ENCODE measurements around the gene BRAT1.
"Not testable (repeated sequence)": the region's sequence is repeated elsewhere in the genome, so short reads cannot be mapped to it uniquely, and the experiment has no call there.

BRAT1 gene

GRCh38 chr7:2566890-2567678 is 11.8 kb upstream of the BRAT1 start:
- H3K4me3 ChIP-seq (ENCODE audit: low read length), result no peak overlapping the region
- DNase-seq (ENCODE audit: low read depth, low spot score), result no peak

DNA sequence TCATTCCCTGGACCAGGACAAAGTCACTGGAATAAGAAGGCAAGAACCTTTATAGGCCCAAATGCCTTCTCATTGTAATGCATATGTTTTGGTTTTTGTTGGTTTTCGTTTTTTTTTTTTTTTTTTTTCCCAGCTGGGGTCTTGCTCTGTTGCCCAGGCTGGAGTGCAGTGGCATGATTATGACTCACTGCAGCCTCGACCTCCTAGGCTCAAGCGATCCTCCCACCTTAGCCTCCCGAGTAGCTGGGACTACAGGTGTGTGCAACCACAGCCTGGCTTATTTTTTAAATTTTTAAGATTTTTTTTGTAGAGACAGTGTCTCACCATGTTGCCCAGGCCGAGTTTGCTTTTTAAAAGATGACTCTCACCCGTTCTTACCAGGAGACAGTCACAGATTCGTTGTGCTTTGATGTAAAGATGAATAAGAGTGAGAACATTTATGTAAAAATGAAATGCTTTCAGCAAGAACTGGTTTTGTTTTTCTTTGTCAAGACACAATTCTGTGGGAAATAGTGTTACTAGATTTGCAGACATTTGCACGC is 11.1 kb upstream of the BRAT1 start:
- DNase-seq (ENCODE audit: low read depth, low spot score), result no peak
- H3K4me3 ChIP-seq (ENCODE audit: low read length), result no peak overlapping the region

- no peak overlapping the region for H3K4me3 ChIP-seq (ENCODE audit: low read length)
- no peak for DNase-seq (ENCODE audit: low read depth, low spot score)
Observed at GRCh38 chr7:2564970-2565540, 9.7 kb upstream of the BRAT1 start.

- DNase-seq (ENCODE audit: low read depth, low spot score); H3K4me3 ChIP-seq (ENCODE audit: low read length): not testable (repeated sequence)
Observed at GRCh38 chr7:2563955-2564354, 8.6 kb upstream of the BRAT1 start.

DNA sequence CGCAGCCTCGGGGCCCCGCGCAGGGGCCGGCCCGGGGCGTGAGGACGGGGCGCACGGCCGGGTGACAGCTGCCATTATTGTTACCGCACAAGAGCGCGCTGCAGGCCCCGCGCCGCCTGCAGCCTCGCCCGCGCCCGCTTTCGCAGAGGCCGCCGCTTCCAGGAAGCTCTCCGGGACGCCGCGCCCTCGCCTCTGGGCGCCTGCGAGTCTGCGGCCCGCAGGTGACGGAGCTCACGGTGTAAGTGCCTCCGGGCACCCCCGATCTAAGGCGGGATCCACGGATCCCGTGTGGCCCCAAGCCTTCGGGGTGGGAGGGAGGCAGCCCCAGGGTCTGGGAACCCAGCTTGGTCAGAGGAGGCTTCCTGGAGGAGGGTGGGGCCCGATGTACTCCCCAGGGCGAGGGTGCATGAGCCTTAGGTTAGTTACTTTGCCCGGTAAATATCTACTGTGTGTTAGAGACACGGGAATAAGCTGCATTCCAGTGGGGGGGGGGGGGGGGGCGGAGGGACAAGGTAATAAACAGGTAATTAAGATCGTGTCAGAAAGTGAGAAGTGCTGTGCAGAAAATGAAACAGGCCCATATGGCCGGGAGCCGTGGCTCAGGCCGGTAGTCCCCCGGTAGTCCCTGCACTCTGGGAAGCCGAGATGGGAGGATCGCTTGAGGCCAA is 4.1 kb upstream of the BRAT1 start:
- H3K4me3 ChIP-seq (ENCODE audit: low read length), result peak overlapping the region; percentile 71
- no peak for DNase-seq (ENCODE audit: low read depth, low spot score)

DNA sequence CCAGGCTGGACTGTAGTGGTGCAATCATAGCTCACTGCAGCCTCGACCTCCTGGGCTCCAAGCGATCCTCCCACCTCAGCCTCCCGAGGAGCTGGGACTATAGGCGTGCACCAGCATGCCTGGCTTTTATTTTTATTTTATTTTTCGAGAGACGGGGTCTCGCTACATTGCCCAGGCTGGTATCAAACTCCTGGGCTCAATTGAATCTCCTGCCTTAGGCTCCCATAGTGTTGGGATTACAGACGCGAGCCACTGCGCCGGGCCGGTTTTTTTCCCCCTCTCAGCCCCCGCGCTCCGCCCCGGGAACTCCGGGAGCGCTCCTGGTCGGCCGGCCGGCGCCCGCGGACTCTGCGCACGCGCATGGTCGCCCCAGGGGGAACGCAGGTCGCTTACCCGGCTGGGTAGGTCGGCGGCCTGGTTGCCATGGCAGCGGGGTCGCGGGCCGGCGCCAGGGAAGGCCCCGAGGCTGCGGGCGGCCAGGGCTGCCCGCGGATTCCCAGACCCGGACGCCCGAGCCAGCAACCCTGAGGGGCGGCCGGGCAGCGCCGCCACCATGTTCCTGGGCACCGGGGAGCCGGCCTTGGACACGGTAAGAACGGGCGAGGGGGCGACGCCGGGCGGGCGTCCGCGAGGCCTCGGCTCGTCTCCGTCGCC is 3.4 kb upstream of the BRAT1 start, which contains the start of gene IQCE:
Gene IQCE (plus strand): TSS at position 351 of the 654 bp plus-strand sequence. CDS start 203 bp downstream, at position 554.
- DNase-seq (ENCODE audit: low read depth, low spot score), result peak; percentile 67
- H3K4me3 ChIP-seq (ENCODE audit: low read length), result peak within 1 kb of the TSS; percentile 71

DNA sequence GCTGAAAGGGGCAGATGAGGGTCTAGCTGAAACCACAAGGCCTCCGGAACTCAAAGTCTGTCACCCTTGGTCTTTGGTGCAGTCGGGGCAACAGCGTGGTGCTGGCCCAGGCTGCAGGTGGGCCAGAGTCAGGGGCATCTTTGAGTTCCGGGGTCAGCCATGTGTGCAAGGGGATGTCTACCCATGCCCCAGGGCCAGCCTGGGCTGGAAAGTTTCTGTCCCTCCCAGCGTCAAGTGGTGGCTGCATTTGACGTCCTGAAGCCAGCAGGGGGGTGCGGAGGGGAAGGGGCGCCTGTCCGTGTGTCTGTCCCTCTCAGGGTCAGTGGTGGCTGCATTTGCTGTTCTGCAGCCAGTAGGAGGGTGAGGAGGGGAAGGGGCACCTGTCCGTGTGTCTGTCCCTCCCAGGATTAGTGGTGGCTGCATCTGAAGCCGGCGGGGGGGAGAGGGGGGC is 638 bp downstream of the BRAT1 start:
- peak overlapping the region; percentile 83 for H3K4me3 ChIP-seq (ENCODE audit: low read length)
- DNase-seq (ENCODE audit: low read depth, low spot score), result no peak

GRCh38 chr7:2553831-2554581 is 1.3 kb downstream of the BRAT1 start:
- peak overlapping the region; percentile 83 for H3K4me3 ChIP-seq (ENCODE audit: low read length)
- no peak for DNase-seq (ENCODE audit: low read depth, low spot score)

DNA sequence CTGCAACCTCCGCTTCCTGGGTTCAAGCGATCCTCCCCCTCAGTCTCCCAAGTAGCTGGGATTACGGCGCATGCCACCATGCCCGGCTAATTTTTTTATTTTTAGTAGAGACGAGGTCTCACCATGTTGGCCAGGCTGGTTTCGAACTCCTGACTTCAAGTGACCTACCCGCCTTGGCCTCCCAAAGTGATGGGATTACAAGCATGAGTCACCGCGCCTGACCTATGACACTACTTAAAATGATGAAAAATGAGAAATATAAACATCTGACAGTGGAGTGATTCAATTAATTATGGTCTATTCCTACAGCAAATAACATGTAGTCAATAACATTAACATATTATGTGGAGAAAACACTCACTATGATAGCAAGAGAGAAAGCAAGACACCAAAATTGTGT is 2.2 kb downstream of the BRAT1 start:
- no peak overlapping the region for H3K4me3 ChIP-seq (ENCODE audit: low read length)
- DNase-seq (ENCODE audit: low read depth, low spot score), result no peak

DNA sequence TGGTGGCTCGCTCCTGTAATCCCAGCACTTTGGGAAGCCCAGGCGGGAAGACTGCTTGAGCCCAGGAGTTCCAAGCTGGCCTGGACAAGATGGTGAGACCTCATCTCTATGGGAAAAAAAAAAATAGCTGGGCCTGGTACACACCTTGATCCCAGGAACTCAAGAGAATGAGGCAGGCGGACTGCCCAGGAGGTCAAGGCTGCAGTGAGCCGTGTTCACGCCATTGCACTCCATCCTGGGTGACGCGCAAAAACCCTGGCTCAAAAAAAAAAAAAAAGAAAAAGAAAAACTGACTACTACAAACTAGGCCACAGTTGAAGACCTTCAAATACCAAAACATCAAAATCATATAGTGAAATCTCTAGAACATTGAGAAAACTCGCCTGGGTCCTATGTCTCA is 3.9 kb downstream of the BRAT1 start:
- no peak for DNase-seq (ENCODE audit: low read depth, low spot score)
- no peak overlapping the region for H3K4me3 ChIP-seq (ENCODE audit: low read length)

DNA sequence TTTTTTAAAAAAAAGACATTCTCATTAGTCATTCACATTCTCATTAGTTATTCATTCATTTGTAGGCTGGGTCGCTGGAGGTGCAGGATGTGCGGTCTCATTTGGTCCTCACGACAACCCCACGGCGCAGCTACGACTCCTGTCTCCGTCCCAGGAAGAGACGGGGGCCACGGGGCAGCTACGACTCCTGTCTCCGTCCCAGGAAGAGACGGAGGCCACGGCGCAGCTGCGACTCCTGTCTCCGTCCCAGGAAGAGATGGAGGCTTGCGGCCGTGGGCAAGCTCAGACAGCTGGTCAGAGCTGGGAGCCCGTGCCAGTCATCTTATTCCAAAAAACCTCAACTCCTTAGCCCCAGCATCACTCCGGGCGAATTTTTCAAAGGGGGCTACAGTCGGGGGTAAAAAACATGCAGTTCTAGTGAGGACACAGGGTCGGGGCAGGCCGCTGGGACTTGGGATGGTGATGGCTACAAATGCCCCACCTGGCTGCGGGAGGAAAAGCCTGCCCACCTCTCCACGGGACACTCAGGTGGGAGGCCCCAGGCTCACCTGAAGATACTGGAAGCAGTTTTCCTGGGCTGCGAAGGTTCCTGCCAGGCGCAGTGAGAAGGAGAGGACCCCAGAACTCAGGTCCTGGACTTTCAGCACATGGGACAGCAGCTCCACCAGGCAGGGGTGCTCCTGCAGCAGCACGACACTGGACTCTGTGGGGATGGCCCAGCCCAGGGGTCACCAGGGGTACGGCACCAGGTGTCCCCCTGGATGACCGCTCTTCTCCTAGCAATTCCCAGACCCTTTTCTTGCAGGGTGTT is 8.3 kb downstream of the BRAT1 start:
- DNase-seq (ENCODE audit: low read depth, low spot score), result no peak
- no peak overlapping the region for H3K4me3 ChIP-seq (ENCODE audit: low read length)

GRCh38 chr7:2545746-2546425 is 9.4 kb downstream of the BRAT1 start:
- no peak for DNase-seq (ENCODE audit: low read depth, low spot score)
- H3K4me3 ChIP-seq (ENCODE audit: low read length), result no peak overlapping the region

DNA sequence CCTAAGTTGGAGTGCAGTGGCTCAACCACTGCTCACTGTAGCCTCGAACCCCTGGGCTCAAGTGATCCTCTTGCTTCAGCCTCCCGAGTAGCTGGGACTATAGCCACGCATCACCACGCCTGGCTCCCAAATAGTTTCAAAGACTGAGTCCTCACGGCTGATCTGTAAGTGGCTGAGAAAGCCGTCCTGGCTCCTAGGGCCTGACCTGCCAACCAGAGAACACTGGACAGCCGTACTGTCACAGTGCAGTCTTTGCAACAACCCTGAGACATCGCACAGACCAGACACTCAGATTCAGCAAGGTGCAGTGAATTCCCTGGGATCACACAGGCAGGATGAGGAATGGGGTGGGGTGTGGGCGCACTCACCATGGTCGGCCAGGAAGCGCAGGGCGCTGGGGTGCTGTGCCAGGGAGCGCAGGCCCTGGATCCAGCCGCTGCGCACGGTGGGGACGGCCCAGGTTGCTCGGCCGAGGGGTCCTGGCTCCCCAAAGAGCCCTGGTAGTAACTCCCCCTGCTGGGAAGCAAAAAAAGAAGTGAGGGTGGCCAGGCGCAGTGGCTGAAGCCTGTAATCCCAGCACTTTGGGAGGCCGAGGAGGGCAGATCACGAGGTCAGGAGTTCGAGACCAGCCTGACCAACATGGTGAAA is 10.7 kb downstream of the BRAT1 start:
- H3K4me3 ChIP-seq (ENCODE audit: low read length), result no peak overlapping the region
- DNase-seq (ENCODE audit: low read depth, low spot score), result no peak

- DNase-seq (ENCODE audit: low read depth, low spot score), result no peak
Observed at GRCh38 chr7:2542916-2543871, 12.1 kb downstream of the BRAT1 start.

GRCh38 chr7:2542011-2542915 is 13.1 kb downstream of the BRAT1 start:
- H3K4me3 ChIP-seq (ENCODE audit: low read length), result no peak overlapping the region
- no peak for DNase-seq (ENCODE audit: low read depth, low spot score)

More at GRCh38 chr7:2542916-2543871, 12.1 kb downstream of the BRAT1 start:
- H3K4me3 ChIP-seq (ENCODE audit: low read length), result no peak overlapping the region

Data from Jurkat, Clone E6-1 (cell line).